HG03139 (cell line): ENCODE measurements around the gene CGNL1.

Source experiments
- ATAC-seq: cut with Tn5 transposase; IDR thresholded peaks from one replicate; pipeline ENCODE4 v1.9.1; 2021; ENCODE audit not compliant: unreplicated experiment

CGNL1 gene

GRCh38 chr15:57517030-57517671 is 140.8 kb downstream of the CGNL1 start:
- no peak for ATAC-seq

GRCh38 chr15:57518779-57519405 is 142.6 kb downstream of the CGNL1 start:
- ATAC-seq = no peak

- ATAC-seq = no peak
Measured at GRCh38 chr15:57519806-57520205, 143.5 kb downstream of the CGNL1 start.

GRCh38 chr15:57521503-57521902 is 145.2 kb downstream of the CGNL1 start:
- no peak for ATAC-seq

DNA sequence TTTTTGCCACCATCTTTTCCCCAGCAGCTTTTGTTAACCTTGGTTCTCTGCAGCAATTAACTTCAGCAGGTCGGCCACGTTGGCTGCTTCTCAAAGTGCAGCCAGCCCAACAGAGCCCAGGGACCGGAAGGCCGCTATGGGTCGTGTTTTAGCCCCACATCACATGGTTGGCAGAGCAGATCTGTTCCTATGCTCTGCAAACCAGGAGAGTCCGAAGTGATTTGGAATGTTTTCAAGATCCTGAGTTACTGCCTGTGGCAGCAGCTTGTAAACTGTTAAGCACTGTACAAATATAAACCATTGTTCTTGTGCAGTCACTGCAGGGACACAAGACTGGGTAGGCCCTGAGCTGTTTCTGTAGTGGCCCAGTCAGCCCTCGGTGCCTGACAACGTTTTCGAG is 145.8 kb downstream of the CGNL1 start:
- ATAC-seq = no peak

DNA sequence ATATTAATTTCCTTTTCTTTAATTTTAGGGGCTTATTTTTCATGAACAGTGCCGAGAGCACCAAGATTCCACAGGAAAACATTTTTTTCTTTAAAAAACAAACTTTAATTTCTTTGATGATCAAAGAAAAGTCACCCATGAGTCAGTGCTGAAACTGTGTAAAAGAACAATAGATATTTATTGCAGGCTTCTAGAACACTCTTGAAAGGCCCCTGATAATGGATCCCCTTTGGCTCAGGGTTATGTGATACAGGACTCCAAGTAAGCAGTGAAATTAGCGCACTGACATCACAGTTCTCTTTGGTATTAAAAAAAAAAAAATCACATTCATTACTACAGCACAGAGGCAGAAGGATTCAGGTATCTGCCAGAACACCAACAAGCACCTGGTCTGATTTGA is 149.3 kb downstream of the CGNL1 start:
- ATAC-seq = no peak

- no peak for ATAC-seq
Measured at GRCh38 chr15:57526076-57526475, 149.8 kb downstream of the CGNL1 start.

- no peak for ATAC-seq
Measured at GRCh38 chr15:57526615-57527014, 150.3 kb downstream of the CGNL1 start.

DNA sequence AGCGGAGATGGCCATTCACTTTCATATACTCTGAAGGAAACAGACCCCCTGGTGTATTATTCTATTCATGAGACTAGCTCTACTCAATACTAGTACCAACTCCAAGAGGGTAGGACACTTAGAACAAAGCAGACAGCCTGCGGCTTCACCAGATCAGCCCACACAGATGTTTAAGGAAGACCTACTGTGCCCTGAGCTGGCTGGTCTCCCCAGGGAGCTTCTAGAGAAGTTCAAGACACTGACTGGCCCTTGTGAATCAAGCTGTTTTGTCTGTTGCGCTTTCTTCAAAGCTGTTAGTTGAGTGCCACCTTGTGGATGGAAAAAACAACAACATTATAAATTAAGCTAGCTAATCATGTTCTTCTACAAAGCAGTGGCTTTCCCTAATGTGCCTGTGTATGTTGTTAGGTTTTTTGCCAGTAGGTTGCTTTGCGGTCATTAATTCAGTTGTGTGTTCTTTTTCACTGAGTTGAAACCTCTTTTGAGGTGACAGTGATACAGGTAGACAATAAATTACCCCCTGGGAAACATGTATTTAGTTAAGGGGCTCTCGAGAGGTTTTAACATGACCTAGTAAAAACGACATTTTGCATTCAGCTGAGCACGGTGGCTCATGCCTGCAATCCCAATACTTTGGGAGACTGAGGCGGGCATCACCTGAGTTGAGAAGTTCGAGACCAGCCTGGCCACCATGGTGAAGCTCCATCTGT is 151.2 kb downstream of the CGNL1 start:
- no peak for ATAC-seq

DNA sequence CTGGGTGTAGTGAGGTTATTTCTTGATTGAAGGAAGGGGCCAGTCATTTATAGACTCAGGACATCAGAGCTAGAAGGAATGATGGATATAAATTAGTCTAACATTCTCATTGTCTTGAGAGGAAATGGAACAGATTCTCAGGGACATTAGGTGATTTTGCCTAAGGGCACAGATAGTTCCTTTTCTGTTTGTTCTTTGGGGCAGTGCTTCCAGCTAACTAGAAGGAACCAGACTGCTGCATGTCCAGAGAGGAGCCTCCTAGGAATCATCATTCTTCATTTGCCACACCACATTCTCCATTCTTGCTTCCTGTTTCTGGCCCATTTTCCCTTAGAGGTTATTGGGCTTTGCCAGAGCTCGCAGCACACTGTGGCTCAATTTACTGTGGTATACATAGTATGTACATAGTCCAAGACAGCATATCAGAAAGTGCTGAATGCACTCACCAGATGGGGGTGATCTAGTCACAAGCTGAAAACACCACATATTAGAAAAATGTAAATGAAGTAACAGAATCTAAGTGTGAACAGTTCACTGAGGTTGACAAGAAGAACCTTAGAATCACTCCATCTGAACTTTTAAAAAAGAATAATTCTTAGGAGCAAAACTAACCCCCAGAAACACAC is 152.7 kb downstream of the CGNL1 start:
- ATAC-seq = no peak

- ATAC-seq = no peak
Measured at GRCh38 chr15:57529748-57530147, 153.4 kb downstream of the CGNL1 start.

- no peak for ATAC-seq
Measured at GRCh38 chr15:57532731-57533447, 156.6 kb downstream of the CGNL1 start.

GRCh38 chr15:57533448-57533799 is 157.1 kb downstream of the CGNL1 start:
- no peak for ATAC-seq

DNA sequence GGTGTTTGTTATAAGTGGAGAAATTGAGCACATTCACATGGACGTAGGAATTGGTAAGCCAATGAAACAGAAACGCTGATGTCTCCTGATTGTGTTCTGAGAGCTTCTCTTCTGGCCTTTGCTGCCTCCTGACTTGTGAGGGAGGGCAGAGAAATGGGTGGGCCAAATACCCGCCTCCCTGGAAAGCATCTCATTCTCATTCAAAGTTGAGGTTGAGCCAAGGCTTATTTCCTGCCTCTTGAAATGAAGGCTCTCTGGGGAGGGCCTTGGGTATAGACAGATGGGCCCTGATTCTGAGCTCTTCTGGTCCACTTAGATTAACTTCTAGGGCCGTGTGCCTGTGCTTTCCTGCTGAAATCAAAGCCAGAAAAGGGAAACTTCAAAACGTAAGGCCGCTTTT is 158.0 kb downstream of the CGNL1 start:
- no peak for ATAC-seq

DNA sequence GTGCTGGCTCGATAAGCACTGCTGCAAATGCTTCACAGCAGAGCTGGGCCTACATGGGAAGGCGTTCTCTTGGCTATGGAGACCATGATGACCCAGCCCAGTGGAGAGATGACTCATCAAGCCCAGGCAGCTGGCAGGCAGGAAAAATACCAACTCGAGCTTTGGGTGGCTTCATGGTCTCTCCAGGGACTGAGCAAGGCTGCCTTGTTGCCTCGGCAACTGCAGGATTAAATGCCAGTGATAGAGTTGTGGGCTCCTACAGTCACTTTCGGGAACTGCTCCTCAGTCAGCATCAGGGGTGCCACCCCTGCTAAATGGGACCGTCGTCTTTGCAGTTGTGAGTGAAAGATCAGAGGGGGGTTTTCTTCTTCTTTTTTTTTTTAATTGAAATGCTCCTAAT is 160.8 kb downstream of the CGNL1 start:
- ATAC-seq = no peak

GRCh38 chr15:57537488-57538264 is 161.4 kb downstream of the CGNL1 start:
- no peak for ATAC-seq

GRCh38 chr15:57538265-57538529 is 161.9 kb downstream of the CGNL1 start:
- no peak for ATAC-seq

DNA sequence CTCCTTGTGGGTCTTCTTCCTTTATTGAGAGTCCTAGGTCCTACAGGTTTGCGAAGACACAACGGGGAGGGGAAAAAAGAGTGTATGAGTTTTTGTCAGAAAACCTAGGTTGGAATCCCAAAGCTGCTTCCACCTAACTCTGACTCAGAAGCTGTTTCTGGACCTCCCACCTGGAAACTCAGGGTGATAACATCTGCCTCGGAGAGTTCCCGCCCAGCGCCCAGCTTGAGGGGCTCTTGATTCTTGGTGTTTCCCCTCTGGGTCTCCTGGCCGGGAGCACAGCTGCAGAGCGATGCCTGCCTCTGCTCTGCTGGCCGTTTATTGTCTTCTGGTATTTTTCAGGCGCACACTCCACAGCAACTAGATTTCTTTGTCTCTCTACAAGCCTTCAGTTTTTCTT is 162.5 kb downstream of the CGNL1 start:
- ATAC-seq = no peak

DNA sequence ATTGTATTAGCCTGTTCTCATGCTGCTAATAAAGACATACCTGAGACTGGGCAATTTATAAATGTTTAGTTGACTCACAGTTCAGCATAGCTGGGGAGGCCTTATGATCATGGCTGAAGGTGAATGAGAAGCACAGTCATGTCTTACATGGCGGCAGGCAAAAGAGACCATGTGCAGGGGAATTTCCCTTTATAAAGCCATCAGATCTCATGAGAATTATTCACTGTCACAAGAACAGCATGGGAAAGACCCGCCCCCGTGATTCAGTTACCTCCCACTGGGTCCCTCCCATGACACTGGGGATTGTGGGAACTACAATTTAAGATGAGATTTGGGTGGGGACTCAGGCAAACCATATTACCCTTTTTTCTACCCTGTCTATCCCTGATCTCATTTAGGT is 163.9 kb downstream of the CGNL1 start:
- no peak for ATAC-seq

GRCh38 chr15:57540736-57541135 is 164.4 kb downstream of the CGNL1 start:
- ATAC-seq = no peak

DNA sequence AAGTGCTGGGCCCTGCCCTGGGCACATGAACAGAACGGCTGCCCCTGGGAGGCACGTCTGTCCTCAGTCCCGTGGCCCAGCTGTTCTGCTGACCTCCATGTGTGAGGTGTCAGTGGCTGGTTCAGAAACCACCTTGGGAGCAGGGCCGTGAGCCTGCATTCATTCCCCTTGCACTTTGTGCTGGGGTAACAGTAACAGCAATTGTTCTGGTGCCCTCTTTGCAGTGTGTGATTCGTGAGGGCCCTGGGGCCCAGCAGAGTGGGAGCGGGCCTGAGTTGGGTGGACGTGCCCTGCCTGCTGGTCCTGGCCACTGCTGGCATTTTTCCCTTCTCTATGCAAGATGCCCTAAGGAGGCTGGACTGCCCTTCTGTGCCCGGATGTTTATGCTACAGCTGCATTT is 165.0 kb downstream of the CGNL1 start:
- ATAC-seq = no peak
